HG02852 (cell line): ENCODE measurements around the gene MVB12A.

Source experiments
- ATAC-seq: cut with Tn5 transposase; IDR thresholded peaks from one replicate; pipeline ENCODE4 v1.9.1; 2021; ENCODE audit warnings: mild to moderate bottlenecking, moderate library complexity; ENCODE audit not compliant: unreplicated experiment

The MVB12A gene

GRCh38 chr19:17404621-17405249 lies 15.1 kb upstream of the MVB12A start:
- ATAC-seq: no peak

GRCh38 chr19:17405250-17406045 lies 14.4 kb upstream of the MVB12A start, which contains the start of gene BST2:
Gene BST2, minus strand, starts transcription at chr19:17405630. Its CDS starts 55 bp downstream, at chr19:17405575.
- peak; percentile 79 for ATAC-seq

GRCh38 chr19:17406046-17406886 lies 13.6 kb upstream of the MVB12A start:
- no peak for ATAC-seq

GRCh38 chr19:17406887-17407196 lies 13.0 kb upstream of the MVB12A start:
- ATAC-seq: no peak

- ATAC-seq: no peak
Observed at GRCh38 chr19:17409990-17410389, 9.9 kb upstream of the MVB12A start.

GRCh38 chr19:17411801-17412200 lies 8.0 kb upstream of the MVB12A start:
- no peak for ATAC-seq

- ATAC-seq: no peak
Observed at GRCh38 chr19:17414097-17414496, 5.8 kb upstream of the MVB12A start.

- ATAC-seq: no peak
Observed at GRCh38 chr19:17415121-17415520, 4.7 kb upstream of the MVB12A start.

- no peak for ATAC-seq
Observed at GRCh38 chr19:17418710-17419109, 1.1 kb upstream of the MVB12A start.

GRCh38 chr19:17419154-17419620 lies 660 bp upstream of the MVB12A start:
- ATAC-seq: no peak

- no peak for ATAC-seq
Observed at GRCh38 chr19:17420475-17420924, 653 bp downstream of the MVB12A start.

- no peak for ATAC-seq
Observed at GRCh38 chr19:17421942-17422341, 2.1 kb downstream of the MVB12A start.

- ATAC-seq: no peak
Observed at GRCh38 chr19:17423429-17424208, 3.8 kb downstream of the MVB12A start.

GRCh38 chr19:17424743-17425365 lies 5.0 kb downstream of the MVB12A start:
- ATAC-seq: no peak

GRCh38 chr19:17429641-17430113 lies 9.8 kb downstream of the MVB12A start:
- ATAC-seq: no peak

GRCh38 chr19:17431417-17431816 lies 11.6 kb downstream of the MVB12A start:
- ATAC-seq: no peak

- no peak for ATAC-seq
Observed at GRCh38 chr19:17435218-17435617, 15.4 kb downstream of the MVB12A start.

- no peak for ATAC-seq
Observed at GRCh38 chr19:17436094-17436873, 16.4 kb downstream of the MVB12A start.

GRCh38 chr19:17436874-17437267 lies 17.0 kb downstream of the MVB12A start:
- no peak for ATAC-seq
